IMR-90 (cell line): Measurements from ENCODE around the gene RAB26. TPM values are rescaled to one million over a fixed set of nuclear protein-coding genes. Genes with fewer than 3 reads are reported as not detected.
"Not testable (repeated sequence)": the region's sequence is repeated elsewhere in the genome, so short reads cannot be mapped to it uniquely, and the experiment has no call there.

Source experiments
- ATAC-seq: fragments of 200-7000 bp; cut with Tn5 transposase; 2 replicates; pipeline ENCODE4 v1.9.1; 2020; ENCODE audit warnings: low read depth, mild to moderate bottlenecking, moderate library complexity
- BruUV-seq: library from RNA; stranded (reverse); fragments of 400-500 nt; replicated peaks from 2 replicates; lab custom pipeline; 2021; lab: Mats Ljungman, UMichigan
- CTCF ChIA-PET: fragments of 300-600 bp; formaldehyde crosslinking; extraction: SDS; loops from one replicate; lab custom pipeline; 2021; ENCODE audit warnings: antibody characterized with exemption; lab: Yijun Ruan, JAX
- POLR2A ChIA-PET: fragments of 300-600 bp; sonication (Branson Sonifier 250); formaldehyde crosslinking; loops from one replicate; lab custom pipeline; 2022; ENCODE audit warnings: antibody characterized with exemption; ENCODE audit not compliant: unreplicated experiment; lab: Charles Lee
- DNase-seq: peaks from one replicate; pipeline ENCODE4 v3.0.0; 2013
- H2AFZ ChIP-seq: replicated peaks from 2 replicates; pipeline ENCODE3; 2013; ENCODE audit warnings: low read length, mild to moderate bottlenecking; ENCODE audit not compliant: poor library complexity
- H2AK5ac ChIP-seq: 2 replicates; pipeline ENCODE4 v1.6.1; 2013; ENCODE audit warnings: low read depth, low read length, inconsistent platforms
- H2AK9ac ChIP-seq: replicated peaks from 2 replicates; pipeline ENCODE3; 2013; ENCODE audit warnings: mild to moderate bottlenecking, low read depth, low read length, moderate library complexity; ENCODE audit not compliant: poor library complexity
- H2BK120ac ChIP-seq: 2 replicates; pipeline ENCODE4 v1.6.1; 2013; ENCODE audit warnings: low read depth, low read length, inconsistent platforms
- H2BK15ac ChIP-seq: 3 replicates; pipeline ENCODE4 v1.6.1; 2013; ENCODE audit warnings: low read depth, low read length, inconsistent platforms
- H2BK20ac ChIP-seq: 2 replicates; pipeline ENCODE4 v1.6.1; 2013; ENCODE audit warnings: low read depth, mild to moderate bottlenecking, inconsistent platforms, low read length, moderate library complexity
- H2BK5ac ChIP-seq: 2 replicates; pipeline ENCODE4 v1.6.1; 2013; ENCODE audit warnings: mild to moderate bottlenecking, low read depth, low read length, inconsistent platforms; ENCODE audit not compliant: poor library complexity, severe bottlenecking
- H3K14ac ChIP-seq: replicated peaks from 2 replicates; pipeline ENCODE4 v1.6.1; 2013; ENCODE audit warnings: low read depth, low read length, inconsistent platforms
- H3K18ac ChIP-seq: 2 replicates; pipeline ENCODE4 v1.6.1; 2013; ENCODE audit warnings: low read depth, low read length, control low read depth
- H3K23ac ChIP-seq: 2 replicates; pipeline ENCODE4 v1.6.1; 2013; ENCODE audit warnings: low read depth, low read length, inconsistent platforms
- H3K27ac ChIP-seq: 2 replicates; pipeline ENCODE4 v1.5.1; 2013; ENCODE audit warnings: mild to moderate bottlenecking, control low read depth, low read length; ENCODE audit not compliant: insufficient read depth
- H3K27me3 ChIP-seq: 2 replicates; pipeline ENCODE4 v1.6.1; 2013; ENCODE audit warnings: low read length; ENCODE audit not compliant: control insufficient read depth, insufficient read depth
- H3K36me3 ChIP-seq: 2 replicates; pipeline ENCODE4 v1.6.1; 2013; ENCODE audit warnings: low read length, mixed read lengths; ENCODE audit not compliant: control insufficient read depth, insufficient read depth
- H3K4ac ChIP-seq: 2 replicates; pipeline ENCODE4 v1.6.1; 2013; ENCODE audit warnings: low read depth, low read length, inconsistent platforms
- H3K4me1 ChIP-seq: 2 replicates; pipeline ENCODE4 v1.6.1; 2013; ENCODE audit warnings: low read length, mixed read lengths; ENCODE audit not compliant: control insufficient read depth, insufficient read depth
- H3K4me2 ChIP-seq: 2 replicates; pipeline ENCODE4 v1.6.1; 2013; ENCODE audit warnings: low read depth, mild to moderate bottlenecking, control low read depth, low read length, moderate library complexity
- H3K4me3 ChIP-seq: 2 replicates; pipeline ENCODE4 v1.5.1; 2013; ENCODE audit warnings: low read depth, mild to moderate bottlenecking, control low read depth, low read length, moderate library complexity; ENCODE audit not compliant: insufficient read depth
- H3K56ac ChIP-seq: 2 replicates; pipeline ENCODE4 v1.6.1; 2013; ENCODE audit warnings: low read length, inconsistent platforms; ENCODE audit not compliant: insufficient read depth; ENCODE audit errors: extremely low read depth
- H3K79me1 ChIP-seq, 2 experiments: 2 replicates each; pipeline ENCODE4 v1.6.1; 2013; ENCODE audit warnings: low read length in 2 of 2, inconsistent platforms in 1 of 2, low read depth in 1 of 2
- H3K9ac ChIP-seq: 2 replicates; pipeline ENCODE4 v1.6.1; 2013; ENCODE audit warnings: low read depth, low read length, control low read depth
- H3K9me1 ChIP-seq: 2 replicates; pipeline ENCODE4 v1.6.1; 2013; ENCODE audit warnings: low read length, inconsistent platforms; ENCODE audit not compliant: insufficient read depth
- H3K9me3 ChIP-seq: 2 replicates; pipeline ENCODE4 v1.6.1; 2013; ENCODE audit warnings: low read length; ENCODE audit not compliant: control insufficient read depth, insufficient read depth
- H4K20me1 ChIP-seq: 2 replicates; pipeline ENCODE4 v1.6.1; 2013; ENCODE audit warnings: low read length, inconsistent platforms; ENCODE audit not compliant: insufficient read depth
- H4K5ac ChIP-seq: 2 replicates; pipeline ENCODE4 v1.6.1; 2013; ENCODE audit warnings: mild to moderate bottlenecking, low read depth, low read length, control low read depth
- H4K8ac ChIP-seq, 2 experiments: 2 replicates each; pipeline ENCODE4 v1.6.1; 2013; ENCODE audit warnings: low read depth in 2 of 2, low read length in 2 of 2, control low read depth in 1 of 2, inconsistent platforms in 1 of 2
- H4K91ac ChIP-seq: 2 replicates; pipeline ENCODE4 v1.6.1; 2013; ENCODE audit warnings: low read depth, low read length, inconsistent platforms; ENCODE audit not compliant: insufficient read depth
- WGBS, 2 experiments: methylation state at CpG; one replicate each; pipeline versions ENCODE4 v1.1.5 to v1.1.7; 2013; ENCODE audit warnings: missing lambda C conversion rate in 2 of 2; ENCODE audit not compliant: insufficient read length in 1 of 2; ENCODE audit errors: extremely low coverage in 2 of 2; 5-methylcytosine and 5-hydroxymethylcytosine counted together
- dilution Hi-C: fragments of 300-500 bp; cut with HindIII; formaldehyde crosslinking; loops from one replicate; pipeline ENCODE4 v1.14.3; 2018; ENCODE audit warnings: low sequenced_read_pairs; ENCODE audit not compliant: unreplicated experiment
- in situ Hi-C: fragments of 300-500 bp; cut with MboI; formaldehyde crosslinking; loops from 3 replicates; pipeline ENCODE4 v1.14.3; 2019; ENCODE audit warnings: low sequenced_read_pairs, inconsistent platforms, mixed read lengths
- intact Hi-C: fragments of 100-400 bp; cut with micrococcal nuclease; formaldehyde crosslinking; loops from 2 replicates; pipeline ENCODE4 v1.10.0; 2022
- polyA plus RNA-seq, 3 experiments: library from polyadenylated mRNA; depleted of rRNA; stranded (reverse); fragments of >200 nt; gene quantifications; 2 replicates each; pipeline ENCODE4 v1.2.3, GENCODE V29; 2012; ENCODE audit warnings: low replicate concordance in 1 of 3
- total RNA-seq: library from RNA; depleted of rRNA; stranded (reverse); fragments of >200 nt; gene quantifications from 2 replicates; pipeline ENCODE4 v1.2.3, GENCODE V29; 2012

Gene RAB26
- total and polyA plus RNA-seq, 2 of the 4 experiments (the other 2 are of a cell fraction), result 1.1 to 4.5 TPM

DNA sequence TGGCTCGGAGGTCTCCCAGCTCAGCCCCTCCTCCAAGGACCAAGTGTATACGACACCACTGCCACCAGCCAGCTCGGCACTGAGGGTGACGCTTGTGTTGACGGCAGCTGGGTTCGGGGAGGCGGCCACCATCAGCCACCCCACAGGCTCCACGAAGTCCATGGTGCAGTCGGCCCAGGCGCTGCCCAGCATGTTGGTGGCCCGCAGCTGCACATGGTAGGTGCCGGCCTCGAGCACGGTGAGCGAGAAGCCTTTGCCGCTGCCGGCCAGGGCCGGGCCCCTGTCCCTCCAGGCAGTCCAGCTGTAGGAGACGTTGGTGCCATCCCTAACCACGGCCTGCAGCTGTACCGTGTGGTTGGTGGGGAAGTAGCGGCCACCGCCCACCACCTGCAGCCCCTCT, 38.6 kb upstream of the RAB26 start:
- H3K9ac ChIP-seq, DNase-seq, H3K14ac ChIP-seq, intact Hi-C loops, H4K91ac ChIP-seq, H2BK15ac ChIP-seq, in situ Hi-C loops, H3K79me1 ChIP-seq, H2AK9ac ChIP-seq, H3K27me3 ChIP-seq, H2BK120ac ChIP-seq, H3K9me1 ChIP-seq, H3K4me3 ChIP-seq, H3K4ac ChIP-seq, H4K20me1 ChIP-seq, POLR2A ChIA-PET, H3K18ac ChIP-seq, BruUV-seq, H3K56ac ChIP-seq, H4K5ac ChIP-seq, H2BK20ac ChIP-seq, H3K9me3 ChIP-seq, dilution Hi-C loops, H3K23ac ChIP-seq, H2AFZ ChIP-seq, H2BK5ac ChIP-seq, H3K4me1 ChIP-seq, ATAC-seq, H4K8ac ChIP-seq, H2AK5ac ChIP-seq, CTCF ChIA-PET, H3K27ac ChIP-seq, H3K4me2 ChIP-seq: not testable (repeated sequence)
- WGBS, 2 experiments, result 93% methylated on average over 3 of the region's 23 CpGs; no CpG with 5 or more reads in 1 of the 2 experiments
- H3K36me3 ChIP-seq, result peaks cover 54% of the 10 kb centered on the region

DNA sequence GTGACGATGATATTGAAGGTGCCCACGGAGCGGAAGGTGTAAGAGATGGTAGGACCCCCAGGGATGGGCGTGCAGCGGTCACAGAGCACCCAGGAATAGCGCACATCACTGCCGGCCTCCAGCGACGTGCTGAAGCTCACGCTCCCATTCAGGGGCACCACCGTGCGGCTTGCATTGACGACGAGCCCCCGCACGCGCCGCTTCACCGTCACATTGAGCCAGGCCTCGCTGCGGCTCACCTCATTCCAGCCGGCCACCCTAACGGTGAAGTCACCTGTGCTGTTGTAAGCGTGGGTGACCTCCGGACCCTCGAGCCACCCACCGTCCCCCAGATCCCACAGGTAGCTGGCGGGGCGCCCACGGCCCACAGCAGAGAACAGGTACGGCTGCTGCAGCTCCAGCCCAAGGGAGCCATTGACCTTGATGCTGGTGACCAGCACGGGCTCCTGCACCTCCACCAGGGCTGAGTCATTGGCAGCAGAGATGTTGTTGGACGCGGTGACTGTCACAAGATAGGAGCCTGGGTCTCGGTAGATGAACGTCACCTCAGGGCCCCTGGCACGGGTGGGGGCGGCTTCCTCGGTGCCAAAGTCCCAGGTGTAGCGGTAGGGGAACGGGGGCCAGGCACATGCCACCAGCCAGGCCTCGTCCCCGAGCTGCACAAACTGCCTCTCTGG, 38.0 kb upstream of the RAB26 start:
- H3K27ac ChIP-seq, H3K9me1 ChIP-seq, H2BK120ac ChIP-seq, H2AFZ ChIP-seq, H2BK20ac ChIP-seq, H3K14ac ChIP-seq, POLR2A ChIA-PET, H3K4me2 ChIP-seq, H3K27me3 ChIP-seq, H3K79me1 ChIP-seq, H4K5ac ChIP-seq, H3K9me3 ChIP-seq, intact Hi-C loops, H3K23ac ChIP-seq, H4K91ac ChIP-seq, DNase-seq, dilution Hi-C loops, H3K9ac ChIP-seq, H2AK9ac ChIP-seq, H4K20me1 ChIP-seq, CTCF ChIA-PET, H2BK15ac ChIP-seq, H4K8ac ChIP-seq, H3K56ac ChIP-seq, H3K4ac ChIP-seq, BruUV-seq, H3K18ac ChIP-seq, H2AK5ac ChIP-seq, in situ Hi-C loops, H2BK5ac ChIP-seq, H3K4me3 ChIP-seq, H3K4me1 ChIP-seq, ATAC-seq: not testable (repeated sequence)
- peaks cover 56% of the 10 kb centered on the region for H3K36me3 ChIP-seq
- WGBS, 2 experiments, result 94% methylated on average over 16 of the region's 43 CpGs; no CpG with 5 or more reads in 1 of the 2 experiments
